ELR (cell line): Measurements from ENCODE around the gene PDIA2.
"Not testable (repeated sequence)": the region's sequence is repeated elsewhere in the genome, so short reads cannot be mapped to it uniquely, and the experiment has no call there.

Experiments
- DNase-seq: peaks from one replicate; pipeline ENCODE4 v3.0.0-alpha.2; 2015; ENCODE audit warnings: low read depth

Gene PDIA2

DNA sequence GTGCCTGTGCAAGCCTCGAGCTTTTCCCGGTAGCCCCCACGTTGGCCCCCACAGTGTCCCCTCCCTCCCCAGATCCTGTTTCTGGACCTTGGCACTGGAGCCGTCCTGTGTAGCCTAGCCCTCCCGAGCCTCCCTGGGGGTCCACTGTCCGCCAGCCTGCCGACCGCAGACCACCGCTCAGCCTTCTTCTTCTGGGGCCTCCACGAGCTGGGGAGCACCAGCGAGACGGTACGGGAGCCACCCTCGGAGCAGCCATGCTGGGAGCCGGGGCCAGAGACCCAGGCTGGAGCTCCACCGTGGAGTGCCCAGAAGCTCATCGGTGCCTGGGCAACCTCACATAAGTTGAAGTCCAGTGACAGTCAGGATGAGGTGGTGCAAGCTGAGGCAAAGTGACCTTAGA, 19.0 kb upstream of the PDIA2 start:
- no peak for DNase-seq

- no peak for DNase-seq
These were observed 18.5 kb upstream of the PDIA2 start for GRCh38 chr16:264440-264951.

DNA sequence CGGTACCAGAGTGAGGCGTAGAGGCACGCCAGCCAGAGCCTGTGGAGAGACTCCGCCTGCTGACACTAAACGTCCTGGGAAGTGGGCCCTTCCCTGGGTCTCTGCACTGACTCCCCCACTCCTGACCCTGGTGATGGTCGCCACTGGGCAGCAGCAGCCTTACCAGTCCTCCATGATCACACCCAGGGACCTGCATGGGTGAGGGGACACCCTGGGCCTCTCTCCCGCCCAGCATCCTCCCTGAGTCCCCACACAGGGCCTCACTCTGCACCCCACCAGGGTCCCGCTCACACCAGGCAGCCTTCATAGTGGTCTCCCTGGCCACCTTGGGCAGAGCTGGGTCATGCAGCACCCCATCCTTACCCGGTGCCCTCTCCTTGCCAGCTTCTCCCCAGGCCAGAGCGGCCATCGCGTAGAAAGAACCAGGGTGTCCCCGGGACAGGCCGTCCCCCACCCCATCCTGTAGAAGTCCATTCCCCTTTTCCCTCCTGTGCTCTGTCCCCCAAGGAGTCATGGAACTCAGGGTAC, 17.9 kb upstream of the PDIA2 start:
- no peak for DNase-seq

DNA sequence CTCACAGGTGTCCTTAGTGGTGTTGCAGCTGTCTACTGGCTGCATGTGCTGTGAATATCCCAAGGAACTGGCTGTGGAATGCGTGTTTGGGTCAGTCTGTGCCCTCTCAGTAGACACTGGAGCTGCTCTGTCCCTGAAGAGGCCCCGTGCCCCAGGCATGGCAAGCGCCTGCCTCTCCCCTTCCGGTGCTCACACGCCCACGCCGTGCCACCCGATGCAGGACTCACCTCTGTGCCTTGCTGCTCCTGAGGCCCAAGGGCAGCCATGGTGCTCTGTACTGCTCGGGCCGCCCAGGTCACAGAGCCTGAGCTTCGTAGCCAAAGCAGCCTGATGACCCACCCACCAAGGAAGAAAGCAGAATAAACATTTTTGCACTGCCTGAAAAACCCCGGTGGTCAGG, 17.3 kb upstream of the PDIA2 start:
- no peak for DNase-seq

GRCh38 chr16:266258-267164, 16.5 kb upstream of the PDIA2 start:
- DNase-seq, result no peak

GRCh38 chr16:267562-267961, 15.4 kb upstream of the PDIA2 start:
- DNase-seq, result not testable (repeated sequence)

GRCh38 chr16:268141-269053, 14.6 kb upstream of the PDIA2 start:
- DNase-seq, result no peak

DNA sequence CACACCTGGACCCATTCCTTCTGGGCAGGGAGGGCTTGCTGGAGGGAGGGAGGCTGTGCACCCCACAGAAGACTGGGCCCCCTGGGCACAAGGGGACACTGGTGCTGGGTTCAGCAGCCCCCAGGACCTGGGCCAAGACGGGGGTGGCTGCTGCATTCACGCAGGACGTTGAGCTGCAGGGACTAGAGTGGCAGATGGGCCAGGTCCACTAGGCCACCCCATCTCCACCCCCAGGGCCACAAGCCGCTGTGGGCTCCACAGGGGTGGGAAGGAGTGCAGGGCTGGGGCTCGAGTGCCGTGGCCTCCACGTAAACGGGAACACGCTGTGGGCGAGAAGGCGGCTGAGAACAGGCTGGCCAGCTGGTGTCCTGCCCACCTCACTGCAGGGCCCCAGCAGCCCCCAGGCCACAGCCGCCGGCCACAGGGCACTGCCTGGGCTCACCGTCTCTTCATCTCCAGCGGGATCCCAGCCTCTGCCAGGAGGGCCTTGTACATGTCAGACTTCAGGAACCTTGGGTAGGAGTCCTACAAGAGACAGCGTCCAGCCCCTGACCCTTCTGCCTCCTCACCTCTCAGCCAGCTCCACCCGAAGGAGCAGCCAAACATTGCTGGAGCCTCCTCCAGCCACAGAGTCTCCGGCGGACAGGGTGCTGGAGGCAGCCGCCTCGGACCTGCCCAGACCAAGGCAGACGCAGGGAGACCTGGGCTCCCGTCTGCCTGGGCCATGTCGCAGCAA, 13.7 kb upstream of the PDIA2 start:
- no peak for DNase-seq

GRCh38 chr16:270381-271255, 12.3 kb upstream of the PDIA2 start:
- no peak for DNase-seq

- no peak for DNase-seq
These were observed 10.1 kb upstream of the PDIA2 start for GRCh38 chr16:272633-273546.

GRCh38 chr16:273547-274421, 9.2 kb upstream of the PDIA2 start:
- DNase-seq, result no peak

GRCh38 chr16:275041-275641, 7.8 kb upstream of the PDIA2 start:
- no peak for DNase-seq

- DNase-seq, result no peak
These were observed 7.2 kb upstream of the PDIA2 start, which contains the start of gene RGS11 for GRCh38 chr16:275786-276232. RGS11 (minus strand) TSS chr16:275944; CDS start chr16:275911, 33 bp downstream.

GRCh38 chr16:276426-277077, 6.4 kb upstream of the PDIA2 start:
- DNase-seq, result no peak

GRCh38 chr16:278863-279366, 4.0 kb upstream of the PDIA2 start:
- DNase-seq, result peak; percentile 43

DNA sequence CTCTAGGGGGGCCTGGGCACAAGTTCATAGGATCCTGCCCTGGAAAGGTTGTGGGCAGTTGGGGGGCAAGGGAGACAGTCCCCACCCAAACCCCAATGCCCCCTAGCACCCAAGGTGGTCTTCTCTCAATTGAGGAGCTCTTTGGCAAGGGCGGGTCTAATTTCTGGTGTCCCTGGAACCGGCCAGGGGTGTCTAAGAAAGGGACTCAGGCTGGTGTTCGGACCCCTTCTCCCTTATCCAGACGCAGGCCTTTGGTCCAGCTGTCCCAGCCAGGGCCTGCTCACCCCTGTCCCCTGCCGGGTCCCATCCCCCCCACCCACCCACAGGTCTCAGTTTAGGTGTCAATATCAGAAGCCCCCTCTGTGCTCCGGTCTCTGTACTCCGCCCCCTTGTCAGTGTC, 3.4 kb upstream of the PDIA2 start:
- no peak for DNase-seq

GRCh38 chr16:280005-280460, 2.9 kb upstream of the PDIA2 start:
- DNase-seq, result no peak
